GM12878 (cell line): Measurements from ENCODE around the gene OCA2. TPM values are rescaled to one million over a fixed set of nuclear protein-coding genes. Genes with fewer than 3 reads are reported as not detected.
"Not testable (repeated sequence)": the region's sequence is repeated elsewhere in the genome, so short reads cannot be mapped to it uniquely, and the experiment has no call there.

Experiments used
- ATAC-seq: fragments of 200-7000 bp; cut with Tn5 transposase; 3 replicates; pipeline ENCODE4 v1.9.1; 2020; ENCODE audit warnings: mild to moderate bottlenecking, moderate library complexity
- BruUV-seq: library from RNA; stranded (reverse); fragments of 400-500 nt; replicated peaks from 2 replicates; lab custom pipeline; 2021; lab: Mats Ljungman, UMichigan
- CTCF ChIA-PET: fragments of 300-600 bp; sonication (Branson Sonifier 250); formaldehyde crosslinking; extraction: SDS; loops from one replicate; lab custom pipeline; 2021; ENCODE audit warnings: inconsistent platforms; lab: Yijun Ruan, JAX
- POLR2A ChIA-PET: fragments of 350-600 bp; formaldehyde crosslinking; extraction: SDS; loops from one replicate; lab custom pipeline; 2021; ENCODE audit warnings: inconsistent platforms; lab: Charles Lee
- RAD21 ChIA-PET: fragments of 300-600 bp; sonication (Branson Sonifier 250); formaldehyde crosslinking; loops from one replicate; lab custom pipeline; 2023; ENCODE audit warnings: antibody characterized with exemption; ENCODE audit not compliant: unreplicated experiment; lab: Charles Lee
- SMC1A ChIA-PET: fragments of 300-600 bp; sonication (Branson Sonifier 250); formaldehyde crosslinking; loops from one replicate; lab custom pipeline; 2023; ENCODE audit not compliant: unreplicated experiment, uncharacterized antibody; lab: Charles Lee
- DNase-seq: peaks from one replicate; pipeline ENCODE4 v3.0.0-alpha.2; 2011; ENCODE audit warnings: low read depth, low spot score
- FAIRE-seq: peaks from 3 replicates; lab custom pipeline; 2011; peaks lifted over from hg19 to GRCh38; lab: Jason Lieb, UNC
- H2AFZ ChIP-seq: 2 replicates; pipeline ENCODE4 v1.6.0; 2011; ENCODE audit warnings: low read depth, low read length, control low read depth; ENCODE audit not compliant: control insufficient read depth
- H3K27ac ChIP-seq: 2 replicates; pipeline ENCODE4 v1.5.1; 2011; ENCODE audit warnings: control low read depth; ENCODE audit not compliant: control insufficient read depth, insufficient read depth
- H3K27me3 ChIP-seq, 2 experiments: replicated peaks in 1 of 2; 2 replicates each; pipeline versions ENCODE4 v1.6.0 to v1.6.1; 2011; ENCODE audit warnings: low read length in 1 of 2; ENCODE audit not compliant: control insufficient read depth in 2 of 2, insufficient read depth in 2 of 2
- H3K36me3 ChIP-seq, 2 experiments: 2 replicates each; pipeline ENCODE4 v1.5.1; 2011; ENCODE audit warnings: low read length in 1 of 2; ENCODE audit not compliant: control insufficient read depth in 2 of 2, insufficient read depth in 2 of 2
- H3K4me1 ChIP-seq: 2 replicates; pipeline ENCODE4 v1.6.1; 2011; ENCODE audit warnings: mild to moderate bottlenecking, low read length, moderate library complexity, mixed read lengths; ENCODE audit not compliant: control insufficient read depth, insufficient read depth
- H3K4me2 ChIP-seq: 2 replicates; pipeline ENCODE4 v1.6.0; 2011; ENCODE audit warnings: control low read depth; ENCODE audit not compliant: control insufficient read depth, insufficient read depth
- H3K4me3 ChIP-seq: fragments of 200-600 bp; sonication (generic); 2 replicates; pipeline ENCODE4 v1.5.1; 2016
- H3K79me2 ChIP-seq: 2 replicates; pipeline ENCODE4 v1.6.0; 2011; ENCODE audit warnings: low read length; ENCODE audit not compliant: control insufficient read depth, insufficient read depth
- H3K9ac ChIP-seq: 2 replicates; pipeline ENCODE4 v1.8.0; 2011; ENCODE audit warnings: low read length, control low read depth, mixed read lengths; ENCODE audit not compliant: control insufficient read depth, insufficient read depth
- H3K9me3 ChIP-seq: replicated peaks from 3 replicates; pipeline ENCODE4 v1.5.1; 2011; ENCODE audit warnings: mild to moderate bottlenecking, low read length; ENCODE audit not compliant: control insufficient read depth, insufficient read depth
- H4K20me1 ChIP-seq: 2 replicates; pipeline ENCODE4 v1.6.0; 2011; ENCODE audit not compliant: control insufficient read depth, insufficient read depth
- SMAD5 ChIP-seq: IDR thresholded peaks from 2 replicates; pipeline ENCODE4 v1.6.1; 2016; ENCODE audit warnings: antibody characterized with exemption, low read depth
- SPI1 ChIP-seq: IDR thresholded peaks from 2 replicates; pipeline ENCODE4 v1.6.1; 2011; ENCODE audit warnings: low read depth, mild to moderate bottlenecking, low read length, moderate library complexity, borderline replicate concordance; ENCODE audit not compliant: insufficient read depth
- WGBS: methylation state at CpG from one replicate; pipeline ENCODE4 v1.1.6; 2016; ENCODE audit warnings: low lambda C conversion rate; ENCODE audit not compliant: insufficient replicate concordance, insufficient coverage; ENCODE audit errors: missing lambda C conversion rate; 5-methylcytosine and 5-hydroxymethylcytosine counted together
- in situ Hi-C: fragments of 300-500 bp; cut with MboI; formaldehyde crosslinking; loops from 9 replicates; pipeline ENCODE4 v1.14.3; 2018; ENCODE audit warnings: mixed read lengths
- intact Hi-C: fragments of 100-400 bp; cut with micrococcal nuclease; formaldehyde crosslinking; loops from one replicate; pipeline ENCODE4 v1.14.2; 2022; ENCODE audit not compliant: unreplicated experiment
- polyA plus RNA-seq, 11 experiments: library from polyadenylated mRNA; depleted of rRNA in 4 of 11; unstranded in 6 of 11; stranded (reverse) in 5 of 11; fragments of >200 nt; fragmentation: Nextera tagmentation in 4 of 11; fragmentation: Illumina TruSeq in 1 of 11; extraction: Ambion mirVana in 4 of 11; extraction: Trizol in 1 of 11; gene quantifications; 1 replicate in 1 of 11; 2 replicates in 10 of 11; pipeline versions ENCODE4 v1.2.1 to v1.2.3, GENCODE V29; 2011 to 2016; ENCODE audit warnings: inconsistent platforms in 2 of 11, missing spikeins in 2 of 11, low read depth in 1 of 11
- total RNA-seq, 4 experiments: library from RNA; depleted of rRNA in 3 of 4; stranded (reverse); fragments of >200 nt in 3 of 4; fragmentation: Illumina TruSeq in 1 of 4; extraction: Trizol in 1 of 4; gene quantifications; 2 replicates each; pipeline versions ENCODE4 v1.2.1 to v1.2.3, GENCODE V29; 2013 to 2021

The OCA2 gene
- total and polyA plus RNA-seq, 10 of the 15 experiments (the other 5 are each of a cell fraction or from before 2014, with no cell fraction given), result 0.04 to 1.8 TPM; not detected in 8

- in situ Hi-C loops (loop anchor here (5.0 kb wide), 1 partner anchor 1230 kb away; no protein-coding TSS in a partner anchor), intact Hi-C loops (no loop called here)
- Histone ChIP-seq H3K4me3 (no peak overlapping the region), H4K20me1 (no peaks in the 10 kb centered on the region), H3K4me2 (no peak overlapping the region), H2AFZ (no peak overlapping the region), H3K9me3 (no peaks in the 10 kb centered on the region), H3K79me2 (no peaks in the 10 kb centered on the region), H3K36me3 (peaks cover 10 to 14% of the 10 kb centered on the region in 2 experiments; a peak in 3 of 4 replicates), H3K9ac (no peak overlapping the region), H3K27ac (no peak overlapping the region), H3K27me3 (no peaks in the 10 kb centered on the region), H3K4me1 (no peaks in the 10 kb centered on the region)
- ChIA-PET SMC1A (no interaction called here), RAD21 (no interaction called here), CTCF (interaction anchor here (2.3 kb wide), 1 partner anchor 1231 kb away, joined by 5 read pairs; no protein-coding TSS in a partner anchor), POLR2A (no interaction called here)
- TF ChIP-seq SMAD5 (no peak), SPI1 (no peak)
- 87% methylated on average over 25 of the region's 28 CpGs for WGBS
- DNase-seq (no peak), FAIRE-seq (no peak), ATAC-seq (no peak)
- no TSS peak for BruUV-seq
Observed at GRCh38 chr15:28122038-28122949, 23.2 kb upstream of the OCA2 start.

DNA sequence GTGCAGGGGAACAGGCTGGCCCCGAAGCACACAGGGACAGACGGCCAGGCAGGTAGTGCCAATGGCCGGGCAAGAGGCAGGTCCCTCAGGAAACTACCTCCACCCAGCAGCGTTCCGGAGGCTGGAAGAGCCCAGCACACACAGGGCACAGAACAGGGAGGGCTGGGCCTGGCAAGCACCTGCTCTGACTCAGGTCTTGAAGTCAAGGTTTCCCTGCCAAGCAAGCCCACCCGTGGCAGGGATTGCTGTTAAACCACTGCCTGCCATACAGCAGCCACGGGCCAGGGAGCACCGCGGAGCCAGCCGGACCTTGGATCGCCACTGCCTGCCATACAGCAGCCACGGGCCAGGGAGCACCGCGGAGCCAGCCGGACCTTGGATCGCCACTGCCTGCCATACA is 22.5 kb upstream of the OCA2 start:
- H4K20me1 ChIP-seq, intact Hi-C loops, H3K9ac ChIP-seq, BruUV-seq, CTCF ChIA-PET, H2AFZ ChIP-seq, H3K4me1 ChIP-seq, POLR2A ChIA-PET, H3K27me3 ChIP-seq, DNase-seq, FAIRE-seq, SMC1A ChIA-PET, H3K27ac ChIP-seq, H3K79me2 ChIP-seq, RAD21 ChIA-PET, ATAC-seq, H3K4me3 ChIP-seq, H3K9me3 ChIP-seq, H3K4me2 ChIP-seq: not testable (repeated sequence)
- H3K36me3 ChIP-seq, result peaks cover 11 to 14% of the 10 kb centered on the region in 2 experiments; a peak in 3 of 4 replicates
- 96% methylated on average over 11 of the region's 16 CpGs for WGBS
- in situ Hi-C loops, result loop anchor here (5.0 kb wide), 1 partner anchor 1229 kb away; no protein-coding TSS in a partner anchor
